GM19025 (cell line): ENCODE results near the gene CDC14A.

Experiments
- ATAC-seq: cut with Tn5 transposase; IDR thresholded peaks from one replicate; pipeline ENCODE4 v1.9.1; 2021; ENCODE audit warnings: mild to moderate bottlenecking, low read depth, moderate library complexity; ENCODE audit not compliant: unreplicated experiment

Gene CDC14A

DNA sequence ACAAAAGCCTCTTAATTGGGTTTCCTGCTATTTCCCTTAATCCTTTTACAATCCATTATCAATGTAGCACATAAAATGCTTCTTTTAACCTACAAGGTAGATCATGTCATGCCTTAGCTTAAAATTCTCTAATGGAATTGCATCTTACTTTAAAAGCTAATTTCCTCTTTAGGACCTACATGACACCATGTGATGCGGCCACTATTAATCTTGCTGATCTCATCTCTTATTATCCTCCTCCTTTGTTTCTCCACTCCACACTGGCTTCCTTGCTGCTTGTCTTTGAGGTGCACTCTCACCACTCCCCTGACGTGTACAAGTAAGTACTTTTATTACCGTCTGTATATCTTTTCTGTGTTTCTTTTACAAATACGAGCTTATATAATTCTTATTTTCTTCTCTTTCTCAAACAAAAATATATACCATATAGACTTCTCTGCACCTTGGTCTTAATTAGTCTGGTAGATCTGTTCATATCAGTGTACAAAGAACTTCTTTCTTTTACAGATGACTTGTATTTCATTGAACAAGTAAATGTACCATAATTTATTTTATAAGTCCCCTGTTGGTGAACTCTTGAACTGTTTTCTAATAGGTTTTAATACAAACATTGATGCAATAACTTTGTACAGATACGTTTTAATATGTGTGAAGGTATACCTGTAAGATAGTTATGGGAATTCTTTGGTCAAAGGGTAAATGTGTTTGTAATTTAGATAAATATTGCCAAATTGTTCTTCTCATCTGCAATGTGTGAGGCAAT lies 213.8 kb downstream of the CDC14A start:
- ATAC-seq, result no peak

- ATAC-seq, result no peak
Measured at GRCh38 chr1:100567062-100567461, 214.8 kb downstream of the CDC14A start.
